OCI-LY7 (cell line): ENCODE results near the gene KLHL11. TPM values are rescaled to one million over a fixed set of nuclear protein-coding genes. Genes with fewer than 3 reads are reported as not detected.

Source experiments
- BruUV-seq: library from RNA; stranded (reverse); fragments of 400-500 nt; replicated peaks from 2 replicates; lab custom pipeline; 2021; lab: Mats Ljungman, UMichigan
- CTCF ChIA-PET: fragments of 300-600 bp; sonication (Branson Sonifier 250); formaldehyde crosslinking; loops from one replicate; lab custom pipeline; 2022; ENCODE audit warnings: antibody characterized with exemption; ENCODE audit not compliant: unreplicated experiment; lab: Charles Lee
- POLR2A ChIA-PET: fragments of 300-600 bp; sonication (Branson Sonifier 250); formaldehyde crosslinking; loops from one replicate; lab custom pipeline; 2022; ENCODE audit warnings: antibody characterized with exemption; lab: Charles Lee
- DNase-seq: peaks from one replicate; pipeline ENCODE4 v3.0.0-alpha.2; 2015; ENCODE audit warnings: low spot score
- H2AFZ ChIP-seq: fragments of 200-600 bp; sonication (generic), shearing (Covaris generic); 2 replicates; pipeline ENCODE4 v1.6.1; 2014; ENCODE audit warnings: mild to moderate bottlenecking, antibody characterized with exemption, low read length, moderate library complexity
- H3K27ac ChIP-seq: fragments of 200-600 bp; sonication (generic); 2 replicates; pipeline ENCODE4 v1.5.1; 2014; ENCODE audit warnings: mixed run types, low read depth, mild to moderate bottlenecking, moderate library complexity, low read length, inconsistent platforms; ENCODE audit not compliant: poor library complexity, severe bottlenecking
- H3K36me3 ChIP-seq: fragments of 200-600 bp; sonication (generic); 2 replicates; pipeline ENCODE4 v1.6.1; 2014; ENCODE audit warnings: mild to moderate bottlenecking, antibody characterized with exemption, low read length, moderate library complexity, mixed read lengths; ENCODE audit not compliant: insufficient read depth
- H3K4me1 ChIP-seq: fragments of 200-600 bp; sonication (generic); 2 replicates; pipeline ENCODE4 v1.5.1; 2014; ENCODE audit warnings: mild to moderate bottlenecking, low read length; ENCODE audit not compliant: insufficient read depth, poor library complexity, severe bottlenecking
- H3K4me2 ChIP-seq: fragments of 200-600 bp; sonication (generic); 2 replicates; pipeline ENCODE4 v1.6.1; 2014; ENCODE audit warnings: mild to moderate bottlenecking, low read length
- H3K4me3 ChIP-seq: fragments of 200-600 bp; sonication (generic); 2 replicates; pipeline ENCODE4 v1.5.1; 2014; ENCODE audit warnings: mild to moderate bottlenecking, low read depth, low read length; ENCODE audit not compliant: poor library complexity, severe bottlenecking
- H3K79me2 ChIP-seq: fragments of 200-600 bp; sonication (generic); 2 replicates; pipeline ENCODE4 v1.6.1; 2016; ENCODE audit warnings: low read depth, mild to moderate bottlenecking, low read length, moderate library complexity, mixed read lengths; ENCODE audit not compliant: insufficient read depth
- H3K9me2 ChIP-seq: fragments of 200-600 bp; sonication (generic); 2 replicates; pipeline ENCODE4 v1.6.1; 2016; ENCODE audit warnings: mild to moderate bottlenecking, low read length, mixed read lengths; ENCODE audit not compliant: insufficient read depth
- H3K9me3 ChIP-seq: fragments of 200-600 bp; sonication (generic); 2 replicates; pipeline ENCODE4 v1.6.1; 2014; ENCODE audit warnings: mild to moderate bottlenecking, mixed run types, low read length, mixed read lengths
- H4K20me1 ChIP-seq: fragments of 200-600 bp; sonication (generic); 2 replicates; pipeline ENCODE4 v1.6.1; 2014; ENCODE audit warnings: mild to moderate bottlenecking, antibody characterized with exemption, low read length, moderate library complexity, mixed read lengths; ENCODE audit not compliant: insufficient read depth
- EZH2phosphoT487 ChIP-seq: fragments of 200-600 bp; sonication (generic); IDR thresholded peaks from 2 replicates; pipeline ENCODE4 v1.6.1; 2018; ENCODE audit warnings: low read depth, borderline replicate concordance, mild to moderate bottlenecking, mixed run types, antibody characterized with exemption, low read length, moderate library complexity, mixed read lengths
- intact Hi-C: fragments of 100-400 bp; cut with micrococcal nuclease; formaldehyde crosslinking; loops from one replicate; pipeline ENCODE4 v1.10.0; 2022; ENCODE audit not compliant: unreplicated experiment
- total RNA-seq, 2 experiments: library from RNA; depleted of rRNA in 1 of 2; stranded (reverse); fragments of >200 nt in 1 of 2; shearing (Covaris generic) in 1 of 2; gene quantifications; 2 replicates each; pipeline ENCODE4 v1.2.3, GENCODE V29; 2014 to 2022
- TF ChIP-seq, protein P1 (sequence below): fragments of 200-600 bp; sonication (generic); conservative IDR thresholded peaks from 2 replicates; pipeline ENCODE4 v1.5.1; 2014; ENCODE audit warnings: mild to moderate bottlenecking, antibody characterized with exemption, low read length, moderate library complexity, mixed read lengths

KLHL11 gene
- total RNA-seq, 2 experiments from 2014 or later: 20.9 to 35.4 TPM

DNA sequence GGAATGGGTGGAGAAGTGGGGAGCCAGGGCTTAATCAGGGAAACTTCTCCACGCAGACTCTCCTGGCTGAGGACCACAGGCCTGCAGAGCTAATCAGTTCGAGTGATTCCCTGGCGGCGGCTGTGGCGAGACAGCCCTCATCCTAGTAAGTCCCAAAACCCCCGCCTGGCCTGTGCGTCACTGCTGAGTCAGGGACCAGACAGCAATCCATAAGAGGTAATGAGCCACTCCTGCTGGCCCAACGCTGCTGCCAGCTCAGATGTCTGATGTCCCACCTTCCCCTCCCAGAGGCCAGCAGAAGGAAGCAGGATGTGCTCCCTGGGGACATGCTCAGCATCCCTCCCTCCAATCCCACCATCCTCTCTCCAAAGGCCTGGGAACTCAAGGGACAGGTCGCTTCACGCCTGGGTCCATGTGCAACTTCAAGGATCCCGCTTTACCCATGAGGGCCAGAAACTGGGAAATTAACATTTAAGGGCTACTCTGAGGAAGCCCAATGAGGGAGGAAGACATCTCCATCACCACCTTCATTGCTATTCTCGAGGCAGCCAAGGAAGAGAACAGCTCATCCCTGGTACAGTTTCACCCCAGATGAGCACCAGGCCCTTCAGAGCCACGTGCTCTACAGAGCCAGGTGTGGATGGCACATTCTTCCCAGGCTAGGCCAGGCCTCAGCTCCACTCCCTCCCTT is 45.6 kb upstream of the KLHL11 start:
- peaks cover 19% of the 10 kb centered on the region for H3K79me2 ChIP-seq
- intact Hi-C loops: no loop called here
- H3K4me2 ChIP-seq: no peak overlapping the region
- H3K4me1 ChIP-seq: no peaks in the 10 kb centered on the region
- DNase-seq: no peak
- no peak overlapping the region for H3K27ac ChIP-seq
- ChIA-PET CTCF (no interaction called here), POLR2A (no interaction called here)
- H4K20me1 ChIP-seq: peaks cover 8% of the 10 kb centered on the region
- no peaks in the 10 kb centered on the region for H3K9me3 ChIP-seq
- TF ChIP-seq, protein P1, sequence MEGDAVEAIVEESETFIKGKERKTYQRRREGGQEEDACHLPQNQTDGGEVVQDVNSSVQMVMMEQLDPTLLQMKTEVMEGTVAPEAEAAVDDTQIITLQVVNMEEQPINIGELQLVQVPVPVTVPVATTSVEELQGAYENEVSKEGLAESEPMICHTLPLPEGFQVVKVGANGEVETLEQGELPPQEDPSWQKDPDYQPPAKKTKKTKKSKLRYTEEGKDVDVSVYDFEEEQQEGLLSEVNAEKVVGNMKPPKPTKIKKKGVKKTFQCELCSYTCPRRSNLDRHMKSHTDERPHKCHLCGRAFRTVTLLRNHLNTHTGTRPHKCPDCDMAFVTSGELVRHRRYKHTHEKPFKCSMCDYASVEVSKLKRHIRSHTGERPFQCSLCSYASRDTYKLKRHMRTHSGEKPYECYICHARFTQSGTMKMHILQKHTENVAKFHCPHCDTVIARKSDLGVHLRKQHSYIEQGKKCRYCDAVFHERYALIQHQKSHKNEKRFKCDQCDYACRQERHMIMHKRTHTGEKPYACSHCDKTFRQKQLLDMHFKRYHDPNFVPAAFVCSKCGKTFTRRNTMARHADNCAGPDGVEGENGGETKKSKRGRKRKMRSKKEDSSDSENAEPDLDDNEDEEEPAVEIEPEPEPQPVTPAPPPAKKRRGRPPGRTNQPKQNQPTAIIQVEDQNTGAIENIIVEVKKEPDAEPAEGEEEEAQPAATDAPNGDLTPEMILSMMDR: no peak
- TF ChIP-seq EZH2phosphoT487: no peak
- H3K36me3 ChIP-seq: peaks cover 98% of the 10 kb centered on the region
- BruUV-seq: no TSS peak
- no peak overlapping the region for H3K4me3 ChIP-seq
- H3K9me2 ChIP-seq: no peaks in the 10 kb centered on the region
- no peak overlapping the region for H2AFZ ChIP-seq

DNA sequence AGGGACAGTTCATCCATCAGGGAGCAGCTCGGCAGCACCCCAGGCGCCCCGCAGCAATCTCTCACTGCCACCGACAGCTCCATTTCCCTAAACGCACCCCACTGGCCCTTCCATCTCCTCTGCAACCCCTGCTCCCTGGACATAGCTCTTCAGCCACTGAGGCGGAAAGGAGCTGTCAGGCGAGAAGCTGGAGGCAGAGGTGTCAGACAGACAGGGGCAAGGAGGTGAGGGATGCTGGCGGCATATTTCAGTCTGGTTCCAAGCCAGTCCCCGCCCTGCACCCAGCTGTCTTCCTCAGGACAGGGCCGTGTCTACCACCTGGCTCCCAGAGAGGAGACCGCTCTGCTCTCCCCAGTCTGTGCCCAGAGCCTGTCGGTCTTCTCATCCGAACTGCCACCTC is 43.9 kb upstream of the KLHL11 start:
- H3K9me3 ChIP-seq: no peaks in the 10 kb centered on the region
- peaks cover 3% of the 10 kb centered on the region for H4K20me1 ChIP-seq
- H3K4me1 ChIP-seq: no peaks in the 10 kb centered on the region
- intact Hi-C loops: no loop called here
- no peak for TF ChIP-seq EZH2phosphoT487
- TF ChIP-seq, protein P1: no peak
- ChIA-PET POLR2A (interaction anchor here (0.5 kb wide), 1 partner anchor 25 kb away, joined by 4 read pairs; no protein-coding TSS in a partner anchor), CTCF (no interaction called here)
- H3K27ac ChIP-seq: no peak overlapping the region
- DNase-seq: no peak
- H3K36me3 ChIP-seq: peaks cover 100% of the 10 kb centered on the region
- H2AFZ ChIP-seq: no peak overlapping the region
- no peaks in the 10 kb centered on the region for H3K9me2 ChIP-seq
- peaks cover under 1% of the 10 kb centered on the region; the same call in 1 of the 2 replicates for H3K79me2 ChIP-seq
- no peak overlapping the region for H3K4me2 ChIP-seq
- H3K4me3 ChIP-seq: no peak overlapping the region
- BruUV-seq: no TSS peak
